Measurements from ENCODE around the gene PRDM12. TPM values are rescaled to one million over a fixed set of nuclear protein-coding genes. Genes with fewer than 3 reads are reported as not detected.

Gene PRDM12
- total and polyA plus RNA-seq, 11 donors, result 0.14 TPM; not detected in 10

DNA sequence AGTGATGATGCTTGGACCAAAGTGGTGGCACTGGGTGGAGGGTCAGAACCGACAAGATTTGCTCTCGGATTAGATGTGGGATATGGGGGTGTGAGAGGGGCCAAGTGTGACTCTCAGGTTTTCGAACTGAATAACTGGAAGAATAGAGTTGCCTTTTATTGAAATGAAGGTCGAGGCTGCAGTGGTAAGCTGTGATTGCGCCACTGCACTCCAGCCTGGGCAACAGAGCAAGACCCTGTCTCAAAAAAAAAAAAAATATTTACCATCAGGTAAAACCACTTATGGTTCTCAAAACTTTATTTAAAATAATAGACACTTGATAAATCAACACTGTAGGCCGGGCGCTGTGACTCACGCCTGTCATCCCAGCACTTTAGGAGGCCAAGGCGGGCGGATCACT lies 56.4 kb downstream of the PRDM12 start:
- Histone ChIP-seq H3K9me3 (no peaks in the 10 kb centered on the region), H3K4me1 (peaks cover 0 to 18% (median 9%) of the 10 kb centered on the region in 12 donors), H3K27ac (no peak overlapping the region), H3K36me3 (no peaks in the 10 kb centered on the region), H3K27me3 (no peaks in the 10 kb centered on the region), H3K4me3 (no peak overlapping the region)
- TF ChIP-seq, protein P1, sequence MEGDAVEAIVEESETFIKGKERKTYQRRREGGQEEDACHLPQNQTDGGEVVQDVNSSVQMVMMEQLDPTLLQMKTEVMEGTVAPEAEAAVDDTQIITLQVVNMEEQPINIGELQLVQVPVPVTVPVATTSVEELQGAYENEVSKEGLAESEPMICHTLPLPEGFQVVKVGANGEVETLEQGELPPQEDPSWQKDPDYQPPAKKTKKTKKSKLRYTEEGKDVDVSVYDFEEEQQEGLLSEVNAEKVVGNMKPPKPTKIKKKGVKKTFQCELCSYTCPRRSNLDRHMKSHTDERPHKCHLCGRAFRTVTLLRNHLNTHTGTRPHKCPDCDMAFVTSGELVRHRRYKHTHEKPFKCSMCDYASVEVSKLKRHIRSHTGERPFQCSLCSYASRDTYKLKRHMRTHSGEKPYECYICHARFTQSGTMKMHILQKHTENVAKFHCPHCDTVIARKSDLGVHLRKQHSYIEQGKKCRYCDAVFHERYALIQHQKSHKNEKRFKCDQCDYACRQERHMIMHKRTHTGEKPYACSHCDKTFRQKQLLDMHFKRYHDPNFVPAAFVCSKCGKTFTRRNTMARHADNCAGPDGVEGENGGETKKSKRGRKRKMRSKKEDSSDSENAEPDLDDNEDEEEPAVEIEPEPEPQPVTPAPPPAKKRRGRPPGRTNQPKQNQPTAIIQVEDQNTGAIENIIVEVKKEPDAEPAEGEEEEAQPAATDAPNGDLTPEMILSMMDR (IDR thresholded peaks at IDR 0.05), result no peak
- TF ChIP-seq POLR2A (IDR thresholded peaks at IDR 0.05), result no peak
- no peak for ATAC-seq
- intact Hi-C loops (cut with DNase I), result loop anchor here in 1 of 10 donors (5.0 kb wide), 1 partner anchor 37 kb away; no protein-coding TSS in a partner anchor
- no peak for DNase-seq
- WGBS, 4 donors, result 95 to 98% (median 97%) methylated on average over 10 of the region's 10 CpGs

DNA sequence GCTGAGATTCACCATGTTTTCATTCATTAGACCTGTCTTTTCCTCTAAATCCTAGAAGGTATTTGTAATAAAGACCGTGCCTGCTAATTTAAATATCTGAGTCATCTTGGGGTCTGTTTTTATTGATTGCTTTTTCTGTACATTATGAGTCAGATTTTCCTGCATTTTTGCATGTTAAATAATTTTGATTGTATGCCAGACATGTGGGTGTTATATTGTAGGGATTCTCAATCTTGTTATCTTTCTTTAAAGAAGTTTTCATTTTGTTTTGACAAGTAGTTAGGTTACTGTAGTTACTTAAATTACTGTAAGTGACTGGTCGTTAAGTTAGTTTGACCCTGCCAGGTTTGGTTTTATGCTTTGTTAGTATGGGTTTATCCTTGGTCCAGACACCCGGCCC lies 64.3 kb downstream of the PRDM12 start:
- H3K27me3 ChIP-seq, result no peaks in the 10 kb centered on the region
- TF ChIP-seq, protein P1 (IDR thresholded peaks at IDR 0.05), result no peak
- no peak for TF ChIP-seq POLR2A (IDR thresholded peaks at IDR 0.05)
- H3K4me1 ChIP-seq, result peaks cover 0 to 21% (median 14%) of the 10 kb centered on the region in 12 donors
- intact Hi-C loops (cut with DNase I), result no loop called here
- 79 to 91% (median 87%) methylated on average over 3 of the region's 3 CpGs for WGBS, 4 donors
- DNase-seq, result no peak
- H3K9me3 ChIP-seq, result peaks cover 0 to 10% (median 0%) of the 10 kb centered on the region in 12 donors
- no peak overlapping the region for H3K4me3 ChIP-seq
- no peaks in the 10 kb centered on the region for H3K36me3 ChIP-seq
- H3K27ac ChIP-seq, result no peak overlapping the region
- ATAC-seq, result no peak

DNA sequence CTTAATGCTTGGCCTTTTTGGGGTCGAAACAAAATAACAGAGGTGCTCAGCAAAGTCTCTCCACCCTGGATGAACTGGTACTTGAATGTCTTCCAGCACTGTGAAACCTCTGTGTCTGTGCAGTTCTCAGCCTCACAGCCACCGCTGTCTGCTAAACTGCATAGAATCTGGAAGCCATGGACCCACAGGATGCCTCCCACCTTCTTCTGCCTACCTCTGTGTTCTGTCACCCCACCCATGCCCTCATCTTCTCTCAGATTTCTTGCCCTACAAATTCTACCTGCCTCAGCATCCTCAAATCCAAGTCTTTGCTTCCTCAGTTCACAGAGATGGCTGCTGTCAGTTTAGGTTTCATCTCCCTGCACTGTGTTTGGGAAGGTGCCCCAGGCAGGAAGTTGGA lies 64.8 kb downstream of the PRDM12 start:
- intact Hi-C loops (cut with DNase I), result no loop called here
- H3K27me3 ChIP-seq, result no peaks in the 10 kb centered on the region
- DNase-seq (no peak), ATAC-seq (no peak)
- H3K4me3 ChIP-seq, result no peak overlapping the region
- WGBS, 4 donors, result 89 to 100% (median 95%) methylated on average over 2 of the region's 2 CpGs
- no peak for TF ChIP-seq POLR2A (IDR thresholded peaks at IDR 0.05)
- TF ChIP-seq, protein P1 (IDR thresholded peaks at IDR 0.05), result no peak
- peaks cover 0 to 23% (median 14%) of the 10 kb centered on the region in 12 donors for H3K4me1 ChIP-seq
- peaks cover 0 to 10% (median 0%) of the 10 kb centered on the region in 12 donors for H3K9me3 ChIP-seq
- H3K36me3 ChIP-seq, result no peaks in the 10 kb centered on the region
- H3K27ac ChIP-seq, result no peak overlapping the region

DNA sequence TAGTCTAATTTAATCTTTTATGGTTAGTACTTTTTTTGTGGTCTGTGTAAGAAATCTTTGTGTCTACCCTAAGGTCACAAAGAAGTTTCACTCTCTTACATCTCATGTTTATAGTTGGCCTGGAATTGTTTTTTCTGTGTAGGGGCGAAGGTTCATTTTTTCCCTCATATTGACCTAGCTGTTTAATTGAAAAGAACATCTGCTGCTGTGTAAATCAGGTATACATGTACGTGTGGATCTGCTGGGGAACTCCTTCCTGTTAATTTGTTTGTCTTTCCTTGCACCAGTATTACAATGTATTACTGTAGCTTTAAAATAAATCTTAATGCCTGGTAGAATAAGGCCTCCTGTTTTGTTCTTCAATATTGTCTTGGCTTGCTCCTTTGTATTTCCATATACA lies 67.0 kb downstream of the PRDM12 start:
- H3K4me1 ChIP-seq, result peaks cover 0 to 23% (median 14%) of the 10 kb centered on the region in 12 donors
- H3K27me3 ChIP-seq, result no peaks in the 10 kb centered on the region
- H3K9me3 ChIP-seq, result peaks cover 0 to 10% (median 0%) of the 10 kb centered on the region in 12 donors
- WGBS, 4 donors, result 77 to 83% (median 80%) methylated on average over 2 of the region's 2 CpGs
- intact Hi-C loops (cut with DNase I), result no loop called here
- H3K36me3 ChIP-seq, result no peaks in the 10 kb centered on the region
- DNase-seq (no peak), ATAC-seq (no peak)
- no peak overlapping the region for H3K27ac ChIP-seq
- TF ChIP-seq, protein P1 (IDR thresholded peaks at IDR 0.05), result no peak
- TF ChIP-seq POLR2A (IDR thresholded peaks at IDR 0.05), result no peak
- no peak overlapping the region for H3K4me3 ChIP-seq

Measured in heart left ventricle (tissue), 16 donors.